HEK293 (cell line): Measurements from ENCODE around the gene ARHGEF40.

ENCODE experiments used
- BCL11B ChIP-seq: fragments of 450-650 bp; formaldehyde crosslinking; IDR thresholded peaks from 2 replicates; pipeline ENCODE4 v1.5.1; 2016; ENCODE audit warnings: low read depth, missing biosample characterization, missing genetic modification characterization
- FEZF1 ChIP-seq: fragments of 450-650 bp; formaldehyde crosslinking; IDR thresholded peaks from 2 replicates; pipeline ENCODE4 v1.5.1; 2016; ENCODE audit warnings: missing biosample characterization, missing genetic modification characterization
- OVOL3 ChIP-seq: fragments of 450-650 bp; formaldehyde crosslinking; IDR thresholded peaks from 2 replicates; pipeline ENCODE4 v1.5.1; 2016; ENCODE audit warnings: missing biosample characterization, missing genetic modification characterization
- SP2 ChIP-seq: fragments of 450-650 bp; formaldehyde crosslinking; IDR thresholded peaks from 2 replicates; pipeline ENCODE4 v1.5.1; 2016; ENCODE audit warnings: missing biosample characterization, missing genetic modification characterization
- YY2 ChIP-seq: fragments of 450-650 bp; formaldehyde crosslinking; IDR thresholded peaks from 2 replicates; pipeline ENCODE4 v1.5.1; 2016; ENCODE audit warnings: missing biosample characterization, missing genetic modification characterization
- ZBTB8A ChIP-seq: fragments of 450-650 bp; formaldehyde crosslinking; IDR thresholded peaks from 2 replicates; pipeline ENCODE4 v1.5.1; 2016; ENCODE audit warnings: missing biosample characterization, missing genetic modification characterization
- ZFP3 ChIP-seq: fragments of 450-650 bp; formaldehyde crosslinking; IDR thresholded peaks from 2 replicates; pipeline ENCODE4 v1.5.1; 2016; ENCODE audit warnings: low read depth, missing biosample characterization, missing genetic modification characterization
- ZNF114 ChIP-seq: fragments of 450-650 bp; formaldehyde crosslinking; IDR thresholded peaks from 2 replicates; pipeline ENCODE4 v1.5.0; 2017; ENCODE audit warnings: missing biosample characterization, missing genetic modification characterization
- ZNF155 ChIP-seq: fragments of 450-650 bp; formaldehyde crosslinking; IDR thresholded peaks from 2 replicates; pipeline ENCODE4 v1.5.1; 2016; ENCODE audit warnings: missing biosample characterization, missing genetic modification characterization
- ZNF221 ChIP-seq: fragments of 450-650 bp; formaldehyde crosslinking; IDR thresholded peaks from 2 replicates; pipeline ENCODE4 v1.5.1; 2017; ENCODE audit warnings: missing biosample characterization, missing genetic modification characterization, borderline replicate concordance
- ZNF23 ChIP-seq: fragments of 450-650 bp; formaldehyde crosslinking; IDR thresholded peaks from 2 replicates; pipeline ENCODE4 v1.5.1; 2016; ENCODE audit warnings: missing biosample characterization, missing genetic modification characterization, borderline replicate concordance
- ZNF248 ChIP-seq: fragments of 450-650 bp; formaldehyde crosslinking; IDR thresholded peaks from 2 replicates; pipeline ENCODE4 v1.5.1; 2017; ENCODE audit warnings: missing biosample characterization, missing genetic modification characterization
- ZNF354C ChIP-seq: fragments of 450-650 bp; formaldehyde crosslinking; IDR thresholded peaks from 2 replicates; pipeline ENCODE4 v1.5.1; 2016; ENCODE audit warnings: missing biosample characterization, missing genetic modification characterization, low read depth, borderline replicate concordance
- ZNF366 ChIP-seq: fragments of 450-650 bp; formaldehyde crosslinking; conservative IDR thresholded peaks from 2 replicates; pipeline ENCODE4 v1.5.1; 2016; ENCODE audit warnings: missing biosample characterization, missing genetic modification characterization
- ZNF404 ChIP-seq: fragments of 450-650 bp; formaldehyde crosslinking; IDR thresholded peaks from 2 replicates; pipeline ENCODE4 v1.5.1; 2017; ENCODE audit warnings: missing biosample characterization, missing genetic modification characterization
- ZNF423 ChIP-seq: fragments of 450-650 bp; formaldehyde crosslinking; IDR thresholded peaks from 2 replicates; pipeline ENCODE4 v1.5.1; 2016; ENCODE audit warnings: missing biosample characterization, missing genetic modification characterization
- ZNF501 ChIP-seq: fragments of 450-650 bp; formaldehyde crosslinking; IDR thresholded peaks from 2 replicates; pipeline ENCODE4 v1.5.1; 2016; ENCODE audit warnings: missing biosample characterization, missing genetic modification characterization
- ZNF510 ChIP-seq: fragments of 450-650 bp; formaldehyde crosslinking; IDR thresholded peaks from 2 replicates; pipeline ENCODE4 v1.5.1; 2018; ENCODE audit warnings: mild to moderate bottlenecking, missing genetic modification characterization, missing biosample characterization; ENCODE audit not compliant: insufficient replicate concordance
- ZNF561 ChIP-seq: fragments of 450-650 bp; IDR thresholded peaks from 2 replicates; pipeline ENCODE4 v1.5.1; 2018; ENCODE audit warnings: missing biosample characterization, missing genetic modification characterization, borderline replicate concordance
- ZNF600 ChIP-seq: fragments of 450-650 bp; formaldehyde crosslinking; IDR thresholded peaks from 2 replicates; pipeline ENCODE4 v1.5.1; 2016; ENCODE audit warnings: missing biosample characterization, missing genetic modification characterization
- ZNF843 ChIP-seq: fragments of 450-650 bp; formaldehyde crosslinking; IDR thresholded peaks from 2 replicates; pipeline ENCODE4 v1.5.1; 2016; ENCODE audit warnings: missing biosample characterization, missing genetic modification characterization
- ZSCAN30 ChIP-seq: fragments of 450-650 bp; IDR thresholded peaks from 2 replicates; pipeline ENCODE4 v1.5.1; 2018; ENCODE audit warnings: missing biosample characterization, mild to moderate bottlenecking, missing genetic modification characterization, moderate library complexity
- TF ChIP-seq, protein P1 (sequence below): fragments of 450-650 bp; formaldehyde crosslinking; IDR thresholded peaks from 2 replicates; pipeline ENCODE4 v1.5.1; 2016; ENCODE audit warnings: missing biosample characterization, missing genetic modification characterization
- TF ChIP-seq, protein P2 (sequence below): fragments of 450-650 bp; formaldehyde crosslinking; IDR thresholded peaks from 2 replicates; pipeline ENCODE4 v1.5.1; 2016; ENCODE audit warnings: missing biosample characterization, missing genetic modification characterization, low read depth
- TF ChIP-seq, protein P3 (sequence below): fragments of 450-650 bp; formaldehyde crosslinking; IDR thresholded peaks from 2 replicates; pipeline ENCODE4 v1.5.1; 2016; ENCODE audit warnings: missing biosample characterization, missing genetic modification characterization
- TF ChIP-seq, protein P4 (sequence below): fragments of 450-650 bp; formaldehyde crosslinking; IDR thresholded peaks from 2 replicates; pipeline ENCODE4 v1.5.1; 2016; ENCODE audit warnings: missing biosample characterization, missing genetic modification characterization
- TF ChIP-seq, protein P5 (sequence below): fragments of 450-650 bp; formaldehyde crosslinking; IDR thresholded peaks from 2 replicates; pipeline ENCODE4 v1.5.1; 2017; ENCODE audit warnings: missing biosample characterization, missing genetic modification characterization
- TF ChIP-seq, protein P6 (sequence below): fragments of 450-650 bp; formaldehyde crosslinking; IDR thresholded peaks from 2 replicates; pipeline ENCODE4 v1.5.1; 2016; ENCODE audit warnings: missing biosample characterization, missing genetic modification characterization

The ARHGEF40 gene

DNA sequence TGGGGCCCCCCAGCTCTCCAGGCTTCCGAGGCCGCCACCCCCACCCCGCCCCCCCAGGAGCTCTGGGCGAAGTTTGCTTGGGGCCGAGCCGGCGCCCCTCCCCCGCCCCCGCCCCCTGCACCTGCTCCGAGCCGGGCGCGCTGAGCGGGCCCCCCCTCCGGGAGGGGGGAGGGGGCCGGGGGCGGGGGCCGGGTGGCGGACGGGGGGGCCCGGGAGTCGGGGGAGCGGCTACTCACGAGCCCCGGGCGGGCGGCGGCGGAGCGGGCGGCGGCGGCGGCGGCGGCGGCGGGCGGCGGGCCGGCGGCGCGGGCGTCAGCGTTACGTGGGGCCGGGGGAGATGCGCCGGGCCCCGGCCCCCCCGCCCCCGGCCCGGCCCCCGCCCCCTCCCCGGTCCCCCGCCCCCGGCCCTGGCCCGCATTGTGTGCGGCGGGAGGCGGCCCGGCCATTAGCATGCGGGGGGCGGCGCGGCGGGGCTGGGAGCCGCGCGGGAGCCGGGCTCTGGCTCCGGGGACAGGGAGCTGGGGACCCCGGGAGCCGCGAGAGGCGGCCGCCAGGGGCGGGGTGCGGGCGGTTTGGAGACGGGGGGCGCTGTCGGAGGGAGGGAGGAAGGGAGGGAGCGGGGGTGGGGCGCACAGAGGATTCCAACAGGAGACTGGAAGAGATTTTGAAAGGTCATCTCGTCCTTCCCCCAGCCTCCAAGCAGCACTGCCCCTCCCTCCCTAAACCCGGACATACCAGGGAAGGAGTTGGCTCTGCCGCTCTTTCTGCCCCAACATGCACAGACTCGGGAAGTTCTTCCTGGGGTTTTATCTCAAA is 28.2 kb downstream of the ARHGEF40 start, which contains the start of gene ZNF219 (continued):
- TF ChIP-seq, protein P1, sequence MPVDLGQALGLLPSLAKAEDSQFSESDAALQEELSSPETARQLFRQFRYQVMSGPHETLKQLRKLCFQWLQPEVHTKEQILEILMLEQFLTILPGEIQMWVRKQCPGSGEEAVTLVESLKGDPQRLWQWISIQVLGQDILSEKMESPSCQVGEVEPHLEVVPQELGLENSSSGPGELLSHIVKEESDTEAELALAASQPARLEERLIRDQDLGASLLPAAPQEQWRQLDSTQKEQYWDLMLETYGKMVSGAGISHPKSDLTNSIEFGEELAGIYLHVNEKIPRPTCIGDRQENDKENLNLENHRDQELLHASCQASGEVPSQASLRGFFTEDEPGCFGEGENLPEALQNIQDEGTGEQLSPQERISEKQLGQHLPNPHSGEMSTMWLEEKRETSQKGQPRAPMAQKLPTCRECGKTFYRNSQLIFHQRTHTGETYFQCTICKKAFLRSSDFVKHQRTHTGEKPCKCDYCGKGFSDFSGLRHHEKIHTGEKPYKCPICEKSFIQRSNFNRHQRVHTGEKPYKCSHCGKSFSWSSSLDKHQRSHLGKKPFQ (tag by site-specific recombination): no peak
- TF ChIP-seq, protein P2, sequence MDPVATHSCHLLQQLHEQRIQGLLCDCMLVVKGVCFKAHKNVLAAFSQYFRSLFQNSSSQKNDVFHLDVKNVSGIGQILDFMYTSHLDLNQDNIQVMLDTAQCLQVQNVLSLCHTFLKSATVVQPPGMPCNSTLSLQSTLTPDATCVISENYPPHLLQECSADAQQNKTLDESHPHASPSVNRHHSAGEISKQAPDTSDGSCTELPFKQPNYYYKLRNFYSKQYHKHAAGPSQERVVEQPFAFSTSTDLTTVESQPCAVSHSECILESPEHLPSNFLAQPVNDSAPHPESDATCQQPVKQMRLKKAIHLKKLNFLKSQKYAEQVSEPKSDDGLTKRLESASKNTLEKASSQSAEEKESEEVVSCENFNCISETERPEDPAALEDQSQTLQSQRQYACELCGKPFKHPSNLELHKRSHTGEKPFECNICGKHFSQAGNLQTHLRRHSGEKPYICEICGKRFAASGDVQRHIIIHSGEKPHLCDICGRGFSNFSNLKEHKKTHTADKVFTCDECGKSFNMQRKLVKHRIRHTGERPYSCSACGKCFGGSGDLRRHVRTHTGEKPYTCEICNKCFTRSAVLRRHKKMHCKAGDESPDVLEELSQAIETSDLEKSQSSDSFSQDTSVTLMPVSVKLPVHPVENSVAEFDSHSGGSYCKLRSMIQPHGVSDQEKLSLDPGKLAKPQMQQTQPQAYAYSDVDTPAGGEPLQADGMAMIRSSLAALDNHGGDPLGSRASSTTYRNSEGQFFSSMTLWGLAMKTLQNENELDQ (tag by site-specific recombination): no peak
- TF ChIP-seq OVOL3 (tag by site-specific recombination) (no peak), ZNF221 (no peak), ZNF248 (tag by site-specific recombination) (no peak), ZFP3 (tag by site-specific recombination) (no peak), ZNF501 (no peak), YY2 (no peak), ZNF155 (tag by site-specific recombination) (no peak), ZNF114 (no peak), SP2 (tag by site-specific recombination) (peak; percentile 65), ZBTB8A (tag by site-specific recombination) (no peak), ZNF23 (tag by site-specific recombination) (no peak), ZSCAN30 (tag by site-specific recombination) (no peak), FEZF1 (no peak), ZNF366 (no peak), ZNF510 (tag by site-specific recombination) (no peak), ZNF600 (tag by site-specific recombination) (peak; percentile 71), ZNF354C (tag by site-specific recombination) (no peak), ZNF404 (tag by site-specific recombination) (no peak), ZNF843 (tag by site-specific recombination) (no peak), BCL11B (tag by site-specific recombination) (no peak), ZNF423 (tag by site-specific recombination) (no peak), ZNF561 (no peak)
- TF ChIP-seq, protein P3, sequence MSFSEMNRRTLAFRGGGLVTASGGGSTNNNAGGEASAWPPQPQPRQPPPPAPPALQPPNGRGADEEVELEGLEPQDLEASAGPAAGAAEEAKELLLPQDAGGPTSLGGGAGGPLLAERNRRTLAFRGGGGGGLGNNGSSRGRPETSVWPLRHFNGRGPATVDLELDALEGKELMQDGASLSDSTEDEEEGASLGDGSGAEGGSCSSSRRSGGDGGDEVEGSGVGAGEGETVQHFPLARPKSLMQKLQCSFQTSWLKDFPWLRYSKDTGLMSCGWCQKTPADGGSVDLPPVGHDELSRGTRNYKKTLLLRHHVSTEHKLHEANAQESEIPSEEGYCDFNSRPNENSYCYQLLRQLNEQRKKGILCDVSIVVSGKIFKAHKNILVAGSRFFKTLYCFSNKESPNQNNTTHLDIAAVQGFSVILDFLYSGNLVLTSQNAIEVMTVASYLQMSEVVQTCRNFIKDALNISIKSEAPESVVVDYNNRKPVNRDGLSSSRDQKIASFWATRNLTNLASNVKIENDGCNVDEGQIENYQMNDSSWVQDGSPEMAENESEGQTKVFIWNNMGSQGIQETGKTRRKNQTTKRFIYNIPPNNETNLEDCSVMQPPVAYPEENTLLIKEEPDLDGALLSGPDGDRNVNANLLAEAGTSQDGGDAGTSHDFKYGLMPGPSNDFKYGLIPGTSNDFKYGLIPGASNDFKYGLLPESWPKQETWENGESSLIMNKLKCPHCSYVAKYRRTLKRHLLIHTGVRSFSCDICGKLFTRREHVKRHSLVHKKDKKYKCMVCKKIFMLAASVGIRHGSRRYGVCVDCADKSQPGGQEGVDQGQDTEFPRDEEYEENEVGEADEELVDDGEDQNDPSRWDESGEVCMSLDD: no peak; the same call in 1 of the 2 replicates
- TF ChIP-seq, protein P4, sequence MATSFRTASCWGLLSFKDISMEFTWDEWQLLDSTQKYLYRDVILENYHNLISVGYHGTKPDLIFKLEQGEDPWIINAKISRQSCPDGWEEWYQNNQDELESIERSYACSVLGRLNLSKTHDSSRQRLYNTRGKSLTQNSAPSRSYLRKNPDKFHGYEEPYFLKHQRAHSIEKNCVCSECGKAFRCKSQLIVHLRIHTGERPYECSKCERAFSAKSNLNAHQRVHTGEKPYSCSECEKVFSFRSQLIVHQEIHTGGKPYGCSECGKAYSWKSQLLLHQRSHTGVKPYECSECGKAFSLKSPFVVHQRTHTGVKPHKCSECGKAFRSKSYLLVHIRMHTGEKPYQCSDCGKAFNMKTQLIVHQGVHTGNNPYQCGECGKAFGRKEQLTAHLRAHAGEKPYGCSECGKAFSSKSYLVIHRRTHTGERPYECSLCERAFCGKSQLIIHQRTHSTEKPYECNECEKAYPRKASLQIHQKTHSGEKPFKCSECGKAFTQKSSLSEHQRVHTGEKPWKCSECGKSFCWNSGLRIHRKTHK (tag by site-specific recombination): no peak
- TF ChIP-seq, protein P5, sequence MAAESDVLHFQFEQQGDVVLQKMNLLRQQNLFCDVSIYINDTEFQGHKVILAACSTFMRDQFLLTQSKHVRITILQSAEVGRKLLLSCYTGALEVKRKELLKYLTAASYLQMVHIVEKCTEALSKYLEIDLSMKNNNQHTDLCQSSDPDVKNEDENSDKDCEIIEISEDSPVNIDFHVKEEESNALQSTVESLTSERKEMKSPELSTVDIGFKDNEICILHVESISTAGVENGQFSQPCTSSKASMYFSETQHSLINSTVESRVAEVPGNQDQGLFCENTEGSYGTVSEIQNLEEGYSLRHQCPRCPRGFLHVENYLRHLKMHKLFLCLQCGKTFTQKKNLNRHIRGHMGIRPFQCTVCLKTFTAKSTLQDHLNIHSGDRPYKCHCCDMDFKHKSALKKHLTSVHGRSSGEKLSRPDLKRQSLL: 0 out of 2 replicates have a peak, but pooled peaks have one; percentile 23
- TF ChIP-seq, protein P6, sequence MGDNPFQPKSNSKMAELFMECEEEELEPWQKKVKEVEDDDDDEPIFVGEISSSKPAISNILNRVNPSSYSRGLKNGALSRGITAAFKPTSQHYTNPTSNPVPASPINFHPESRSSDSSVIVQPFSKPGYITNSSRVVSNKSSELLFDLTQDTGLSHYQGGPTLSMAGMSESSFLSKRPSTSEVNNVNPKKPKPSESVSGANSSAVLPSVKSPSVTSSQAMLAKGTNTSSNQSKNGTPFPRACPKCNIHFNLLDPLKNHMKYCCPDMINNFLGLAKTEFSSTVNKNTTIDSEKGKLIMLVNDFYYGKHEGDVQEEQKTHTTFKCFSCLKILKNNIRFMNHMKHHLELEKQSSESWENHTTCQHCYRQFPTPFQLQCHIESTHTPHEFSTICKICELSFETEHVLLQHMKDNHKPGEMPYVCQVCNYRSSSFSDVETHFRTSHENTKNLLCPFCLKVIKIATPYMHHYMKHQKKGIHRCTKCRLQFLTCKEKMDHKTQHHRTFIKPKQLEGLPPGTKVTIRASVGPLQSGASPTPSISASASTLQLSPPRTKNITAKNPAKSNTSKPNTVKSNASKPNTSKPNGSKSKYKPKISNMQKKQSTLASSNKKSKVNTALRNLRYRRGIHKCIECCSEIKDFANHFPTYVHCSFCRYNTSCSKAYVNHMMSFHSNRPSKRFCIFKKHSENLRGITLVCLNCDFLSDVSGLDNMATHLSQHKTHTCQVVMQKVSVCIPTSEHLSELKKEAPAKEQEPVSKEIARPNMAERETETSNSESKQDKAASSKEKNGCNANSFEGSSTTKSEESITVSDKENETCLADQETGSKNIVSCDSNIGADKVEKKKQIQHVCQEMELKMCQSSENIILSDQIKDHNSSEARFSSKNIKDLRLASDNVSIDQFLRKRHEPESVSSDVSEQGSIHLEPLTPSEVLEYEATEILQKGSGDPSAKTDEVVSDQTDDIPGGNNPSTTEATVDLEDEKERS (tag by site-specific recombination): no peak
